IPS-18c (cell line): ENCODE results near the gene DNAH8.
"Not testable (repeated sequence)": the region's sequence is repeated elsewhere in the genome, so short reads cannot be mapped to it uniquely, and the experiment has no call there.

Source experiments
- H3K4me3 ChIP-seq: 2 replicates; pipeline ENCODE4 v1.7.0; 2013; ENCODE audit warnings: low read depth, mild to moderate bottlenecking, low read length, moderate library complexity; ENCODE audit not compliant: insufficient read depth
- H3K9me3 ChIP-seq: one replicate; pipeline ENCODE4 v1.6.1; 2013; ENCODE audit warnings: mild to moderate bottlenecking, low read length, moderate library complexity; ENCODE audit not compliant: control insufficient read depth, insufficient read depth

DNAH8 gene

GRCh38 chr6:38882157-38882556 lies 167.0 kb downstream of the DNAH8 start:
- no peaks in the 10 kb centered on the region for H3K9me3 ChIP-seq
- H3K4me3 ChIP-seq: no peak overlapping the region

DNA sequence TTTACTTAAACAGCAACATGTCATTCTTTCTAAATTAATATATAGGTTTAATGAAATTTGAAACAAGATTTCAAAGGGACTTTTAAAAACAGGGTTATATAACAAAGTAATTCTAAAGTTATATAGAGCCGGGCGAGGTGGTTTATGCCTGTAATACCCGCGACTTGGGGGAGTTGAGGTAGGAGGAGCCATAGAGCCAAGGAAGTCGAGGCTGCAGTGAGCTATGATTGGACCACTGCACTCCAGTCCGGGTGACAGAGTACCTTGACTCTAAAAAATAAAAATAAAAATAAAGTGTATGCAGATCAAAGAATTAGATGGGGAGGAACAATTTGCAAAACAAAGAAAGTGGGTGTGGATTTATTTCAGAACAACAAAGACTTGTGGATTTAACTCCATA lies 182.4 kb downstream of the DNAH8 start:
- Histone ChIP-seq H3K4me3 (no peak overlapping the region), H3K9me3 (no peaks in the 10 kb centered on the region)

- H3K9me3 ChIP-seq: no peaks in the 10 kb centered on the region
- H3K4me3 ChIP-seq: no peak overlapping the region
These were observed 186.9 kb downstream of the DNAH8 start for GRCh38 chr6:38901802-38902522.

GRCh38 chr6:38906582-38906981 lies 191.5 kb downstream of the DNAH8 start:
- H3K9me3 ChIP-seq: no peaks in the 10 kb centered on the region
- H3K4me3 ChIP-seq: no peak overlapping the region

- H3K4me3 ChIP-seq: no peak overlapping the region
These were observed 192.2 kb downstream of the DNAH8 start for GRCh38 chr6:38907264-38907663.

DNA sequence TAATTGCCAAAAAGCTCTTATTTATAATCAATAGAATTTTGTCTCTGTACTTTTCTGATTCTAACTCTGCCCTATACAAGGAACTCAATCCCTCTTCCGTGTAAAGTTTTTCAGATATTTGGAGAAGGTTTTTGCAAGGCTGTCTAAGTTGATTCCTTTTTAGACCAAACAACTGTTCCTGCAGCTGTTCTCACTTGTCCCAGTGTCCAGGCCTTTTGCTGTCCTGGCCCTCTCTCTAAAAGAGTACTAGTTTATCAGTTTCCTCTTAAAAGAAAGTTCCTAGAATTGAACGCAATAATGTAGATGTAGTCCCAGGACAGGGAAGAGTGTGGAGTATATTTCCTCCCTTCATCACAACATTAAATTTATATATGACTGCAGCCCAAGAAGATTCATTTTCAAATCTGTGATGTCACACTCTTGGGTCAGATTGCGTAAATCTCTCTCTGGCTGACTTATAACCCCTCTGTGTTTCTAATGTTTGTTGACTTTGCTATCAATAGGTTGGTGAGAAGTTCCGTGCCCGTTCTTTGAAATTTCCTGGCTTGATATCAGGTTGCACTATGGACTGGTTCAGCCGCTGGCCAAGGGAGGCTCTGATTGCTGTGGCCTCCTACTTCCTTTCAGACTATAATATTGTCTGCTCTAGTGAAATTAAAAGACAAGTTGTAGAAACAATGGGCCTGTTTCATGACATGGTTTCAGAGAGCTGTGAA lies 194.1 kb downstream of the DNAH8 start:
- H3K4me3 ChIP-seq: no peak overlapping the region
- H3K9me3 ChIP-seq: no peaks in the 10 kb centered on the region

More at GRCh38 chr6:38907264-38907663, 192.2 kb downstream of the DNAH8 start:
- no peaks in the 10 kb centered on the region for H3K9me3 ChIP-seq

DNA sequence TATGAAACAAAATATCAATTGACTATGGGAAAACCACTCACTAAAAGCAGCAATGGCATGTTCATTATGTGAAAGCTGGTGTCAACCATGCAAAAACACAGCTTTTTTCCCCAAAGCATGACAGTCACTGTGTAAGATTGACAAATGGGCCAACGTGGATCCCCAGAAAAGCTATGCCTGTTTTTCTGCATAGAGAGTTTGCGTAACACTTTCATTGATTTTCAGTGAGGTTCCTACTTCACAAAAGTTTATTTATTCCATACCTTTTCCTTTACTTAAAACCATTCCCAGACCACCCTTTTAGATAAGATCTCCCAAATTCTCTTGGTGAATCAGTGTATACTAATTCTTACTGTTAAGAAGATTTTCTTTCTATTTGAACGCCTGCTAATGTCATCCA lies 195.1 kb downstream of the DNAH8 start:
- Histone ChIP-seq H3K9me3 (no peaks in the 10 kb centered on the region), H3K4me3 (no peak overlapping the region)

GRCh38 chr6:38912378-38912777 lies 197.3 kb downstream of the DNAH8 start:
- no peak overlapping the region for H3K4me3 ChIP-seq
- H3K9me3 ChIP-seq: no peaks in the 10 kb centered on the region

- Histone ChIP-seq H3K4me3 (no peak overlapping the region), H3K9me3 (no peaks in the 10 kb centered on the region)
These were observed 200.3 kb downstream of the DNAH8 start for GRCh38 chr6:38915205-38915925.

GRCh38 chr6:38921540-38921939 lies 206.4 kb downstream of the DNAH8 start:
- not testable (repeated sequence) for H3K9me3 ChIP-seq, H3K4me3 ChIP-seq

GRCh38 chr6:38924791-38925509 lies 209.8 kb downstream of the DNAH8 start:
- no peaks in the 10 kb centered on the region for H3K9me3 ChIP-seq
- no peak overlapping the region for H3K4me3 ChIP-seq

GRCh38 chr6:38929560-38929959 lies 214.4 kb downstream of the DNAH8 start:
- no peaks in the 10 kb centered on the region for H3K9me3 ChIP-seq
- H3K4me3 ChIP-seq: no peak overlapping the region

DNA sequence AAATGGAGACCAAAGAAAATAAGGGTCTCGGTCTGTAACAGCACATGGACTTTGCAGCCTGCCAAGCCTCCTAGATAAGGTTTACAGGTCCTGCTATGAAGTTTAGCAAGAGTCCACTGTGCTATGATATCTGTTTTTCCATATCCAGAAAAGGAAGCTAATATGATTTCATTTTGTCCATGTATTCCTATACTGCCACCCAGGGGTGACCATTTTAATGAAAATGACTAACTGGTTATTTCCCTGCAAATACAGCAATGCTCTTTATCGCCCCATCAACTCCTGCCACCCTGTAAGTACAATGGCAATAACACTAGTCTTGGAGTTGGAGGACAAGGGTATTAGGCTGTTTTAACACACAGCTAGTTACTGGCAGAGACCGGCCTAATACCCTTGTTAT lies 218.3 kb downstream of the DNAH8 start:
- H3K9me3 ChIP-seq: no peaks in the 10 kb centered on the region
- H3K4me3 ChIP-seq: no peak overlapping the region

DNA sequence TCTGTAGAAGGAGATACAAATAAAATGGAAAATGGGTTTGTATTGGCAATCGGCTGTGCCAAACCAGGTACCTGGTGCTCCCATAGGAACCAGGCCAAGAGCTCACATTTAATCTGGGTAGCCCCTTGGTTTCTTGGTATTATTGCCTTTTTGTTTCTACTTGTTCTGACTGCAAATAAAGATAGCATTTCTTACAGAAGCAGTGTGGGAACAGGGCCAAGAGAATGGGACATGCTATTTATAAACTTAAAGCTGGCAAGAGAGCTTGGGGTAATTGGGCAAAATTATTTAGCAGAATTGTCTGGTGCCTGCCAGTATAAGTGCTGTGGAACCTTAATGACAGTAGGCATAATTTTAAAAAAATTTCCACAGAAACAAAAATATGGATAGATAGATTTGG lies 219.9 kb downstream of the DNAH8 start:
- H3K4me3 ChIP-seq: no peak overlapping the region
- H3K9me3 ChIP-seq: no peaks in the 10 kb centered on the region

DNA sequence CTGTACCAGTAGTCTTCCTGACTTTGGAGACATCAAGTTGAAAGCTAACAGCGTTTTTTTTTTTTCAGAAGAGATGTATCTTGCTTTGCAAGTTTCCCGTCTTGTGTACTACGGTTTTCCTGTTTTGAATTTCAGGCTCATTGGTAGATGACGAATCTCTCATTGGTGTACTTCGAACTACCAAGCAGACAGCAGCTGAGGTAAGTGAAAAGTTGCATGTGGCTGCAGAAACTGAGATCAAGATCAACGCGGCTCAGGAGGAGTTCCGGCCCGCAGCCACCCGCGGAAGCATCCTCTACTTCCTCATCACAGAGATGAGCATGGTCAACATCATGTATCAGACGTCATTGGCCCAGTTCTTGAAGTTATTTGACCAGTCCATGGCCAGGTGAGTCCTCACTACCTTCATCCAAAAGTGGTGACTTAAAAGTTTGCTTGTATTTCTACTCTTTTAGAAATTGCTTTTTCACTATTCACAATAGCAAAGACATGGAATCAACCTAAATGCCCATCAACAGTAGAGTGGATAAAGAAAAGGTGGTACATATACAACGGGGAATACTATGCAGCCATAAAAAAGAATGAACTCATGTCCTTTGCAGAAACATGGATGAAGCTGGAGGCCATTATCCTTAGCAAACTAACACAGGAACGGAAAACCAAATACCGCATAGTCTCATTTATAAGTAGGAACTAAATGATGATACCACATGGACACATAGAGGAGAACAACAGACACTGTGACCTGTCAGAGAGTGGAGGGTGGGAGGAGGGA lies 222.9 kb downstream of the DNAH8 start:
- Histone ChIP-seq H3K4me3 (no peak overlapping the region), H3K9me3 (no peaks in the 10 kb centered on the region)

DNA sequence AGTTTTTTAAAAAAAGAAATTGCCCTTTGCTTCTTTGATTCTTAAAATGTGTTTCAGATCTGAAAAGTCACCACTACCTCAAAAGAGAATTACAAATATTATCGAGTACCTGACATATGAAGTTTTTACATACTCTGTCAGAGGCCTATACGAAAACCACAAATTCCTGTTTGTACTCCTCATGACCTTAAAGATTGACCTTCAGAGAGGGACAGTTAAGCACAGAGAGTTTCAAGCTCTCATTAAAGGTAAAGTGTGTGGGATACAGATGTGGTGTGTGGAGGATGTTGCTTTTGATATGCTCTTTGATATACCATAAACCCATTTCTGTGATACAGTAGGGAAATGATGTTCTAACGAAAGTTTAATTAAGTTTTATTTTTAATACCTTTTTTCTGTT lies 223.6 kb downstream of the DNAH8 start:
- Histone ChIP-seq H3K4me3 (no peak overlapping the region), H3K9me3 (no peaks in the 10 kb centered on the region)

- no peak overlapping the region for H3K4me3 ChIP-seq
- no peaks in the 10 kb centered on the region for H3K9me3 ChIP-seq
These were observed 227.3 kb downstream of the DNAH8 start for GRCh38 chr6:38942442-38942841.
